Lower lobe of right lung (tissue), 2 donors: Measurements from ENCODE around the gene EDA. TPM values are rescaled to one million over a fixed set of nuclear protein-coding genes. Genes with fewer than 3 reads are reported as not detected.

ENCODE experiments used
- ATAC-seq, 2 donors: fragments of 200-7000 bp; cut with Tn5 transposase; one replicate each; pipeline ENCODE4 v1.9.1; 2020 to 2022; ENCODE audit warnings: mild to moderate bottlenecking in 2 of 2, moderate library complexity in 2 of 2
- DNase-seq: peaks from one replicate; pipeline ENCODE4 v3.0.0-alpha.2; 2020
- H3K27ac ChIP-seq: fragments of 200-600 bp; one replicate; pipeline ENCODE4 v1.8.0; 2022
- H3K27me3 ChIP-seq: fragments of 200-600 bp; one replicate; pipeline ENCODE4 v1.8.0; 2022; ENCODE audit warnings: low read depth
- H3K36me3 ChIP-seq: fragments of 200-600 bp; one replicate; pipeline ENCODE4 v1.8.0; 2022; ENCODE audit warnings: mild to moderate bottlenecking
- H3K4me1 ChIP-seq: fragments of 200-600 bp; one replicate; pipeline ENCODE4 v1.8.0; 2022
- H3K4me3 ChIP-seq: fragments of 200-600 bp; one replicate; pipeline ENCODE4 v1.8.0; 2022; ENCODE audit warnings: mild to moderate bottlenecking
- H3K9me3 ChIP-seq: fragments of 200-600 bp; one replicate; pipeline ENCODE4 v1.8.0; 2022
- CTCF ChIP-seq: fragments of 200-600 bp; IDR thresholded peaks from one replicate; pipeline ENCODE4 v1.8.0; 2022; ENCODE audit warnings: antibody characterized with exemption, mild to moderate bottlenecking
- intact Hi-C: fragments of 100-400 bp; cut with DNase I; formaldehyde crosslinking; loops from one replicate; pipeline ENCODE4 v1.11.0; 2022
- total RNA-seq: library from RNA; stranded (reverse); fragmentation: NEBNext Ultra II Directional; extraction: Animal tissue kit (Norgen Biotek cat#: 25700); gene quantifications from one replicate; pipeline ENCODE4 v1.2.1, GENCODE V29; 2021
- donor health status: DM: no; HTN: yes; CAD: no; lungs with severe emphysema.

EDA gene
- total RNA-seq, 1 donor from 2014 or later = 5.5 TPM

- DNase-seq (no peak), ATAC-seq (no peak)
- Histone ChIP-seq H3K27me3 (no peaks in the 10 kb centered on the region), H3K4me3 (no peak overlapping the region), H3K27ac (no peak overlapping the region), H3K9me3 (peaks cover 5% of the 10 kb centered on the region), H3K36me3 (no peaks in the 10 kb centered on the region), H3K4me1 (no peaks in the 10 kb centered on the region)
- intact Hi-C loops = no loop called here
- no peak for TF ChIP-seq CTCF
These were observed 48.8 kb downstream of the EDA start for GRCh38 chrX:69664693-69665092.

GRCh38 chrX:69670001-69670555, 54.2 kb downstream of the EDA start:
- H3K36me3 ChIP-seq = no peaks in the 10 kb centered on the region
- no peak for TF ChIP-seq CTCF
- no peak for ATAC-seq
- no peak overlapping the region for H3K27ac ChIP-seq
- peaks cover 14% of the 10 kb centered on the region for H3K9me3 ChIP-seq
- no peak overlapping the region for H3K4me3 ChIP-seq
- H3K27me3 ChIP-seq = no peaks in the 10 kb centered on the region
- H3K4me1 ChIP-seq = no peaks in the 10 kb centered on the region
- no peak for DNase-seq
- intact Hi-C loops = no loop called here

- Histone ChIP-seq H3K27me3 (no peaks in the 10 kb centered on the region), H3K9me3 (peaks cover 9% of the 10 kb centered on the region), H3K27ac (no peak overlapping the region), H3K4me1 (no peaks in the 10 kb centered on the region), H3K36me3 (no peaks in the 10 kb centered on the region), H3K4me3 (no peak overlapping the region)
- no peak for DNase-seq
- ATAC-seq = no peak
- no peak for TF ChIP-seq CTCF
- intact Hi-C loops = no loop called here
These were observed 59.0 kb downstream of the EDA start for GRCh38 chrX:69674891-69675290.

GRCh38 chrX:69705818-69706217, 89.9 kb downstream of the EDA start:
- intact Hi-C loops = no loop called here
- DNase-seq (no peak), ATAC-seq (no peak)
- Histone ChIP-seq H3K9me3 (no peaks in the 10 kb centered on the region), H3K27me3 (no peaks in the 10 kb centered on the region), H3K36me3 (no peaks in the 10 kb centered on the region), H3K4me3 (no peak overlapping the region), H3K4me1 (no peaks in the 10 kb centered on the region), H3K27ac (no peak overlapping the region)
- no peak for TF ChIP-seq CTCF

- ATAC-seq (no peak), DNase-seq (no peak)
- intact Hi-C loops = no loop called here
- Histone ChIP-seq H3K9me3 (peaks cover 15% of the 10 kb centered on the region), H3K27ac (no peak overlapping the region), H3K27me3 (no peaks in the 10 kb centered on the region), H3K4me3 (no peak overlapping the region), H3K4me1 (no peaks in the 10 kb centered on the region), H3K36me3 (no peaks in the 10 kb centered on the region)
- no peak for TF ChIP-seq CTCF
These were observed 102.2 kb downstream of the EDA start for GRCh38 chrX:69718102-69718501.

GRCh38 chrX:69724307-69724706, 108.4 kb downstream of the EDA start:
- TF ChIP-seq CTCF = no peak
- intact Hi-C loops = no loop called here
- Histone ChIP-seq H3K4me1 (no peaks in the 10 kb centered on the region), H3K27me3 (no peaks in the 10 kb centered on the region), H3K27ac (no peak overlapping the region), H3K9me3 (no peaks in the 10 kb centered on the region), H3K4me3 (no peak overlapping the region), H3K36me3 (no peaks in the 10 kb centered on the region)
- ATAC-seq (no peak), DNase-seq (no peak)
